ENCODE measurements around the gene AGL. TPM values are rescaled to one million over a fixed set of nuclear protein-coding genes. Genes with fewer than 3 reads are reported as not detected.

The AGL gene
- total and polyA plus RNA-seq, 10 of the 15 experiments (the other 5 are each of a cell fraction or from before 2014, with no cell fraction given), result 5.6 to 21.6 (median 13.7) TPM

DNA sequence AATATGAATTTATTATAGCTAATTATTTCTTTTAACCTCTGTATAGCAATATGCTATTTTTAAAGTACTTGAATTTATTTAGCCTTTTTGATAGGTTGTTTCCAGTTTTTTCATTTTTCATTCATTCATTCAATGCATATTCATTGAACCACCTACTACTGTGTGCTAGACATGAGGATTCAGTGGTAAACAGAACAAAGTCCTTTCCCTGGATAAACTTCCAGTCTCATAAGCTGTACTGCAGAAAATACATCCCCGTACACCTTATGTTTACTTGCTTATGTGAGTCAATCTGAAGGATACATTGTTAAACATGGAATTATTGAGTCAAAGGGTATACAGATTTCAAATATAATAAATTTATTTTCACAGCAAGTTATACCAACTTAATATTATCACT, 21.9 kb downstream of the AGL start:
- H2AFZ ChIP-seq (ENCODE audit: control insufficient read depth, low read depth, low read length), result no peak overlapping the region
- DNase-seq (ENCODE audit: low read depth, low spot score) (no peak), FAIRE-seq (no peak), ATAC-seq (no peak)
- no TSS peak for BruUV-seq (replicated peaks)
- no peaks in the 10 kb centered on the region for H3K9me3 ChIP-seq (replicated peaks; ENCODE audit: control insufficient read depth, insufficient read depth, low read length)
- H3K27me3 ChIP-seq (replicated peaks in 1 of 2; ENCODE audit: control insufficient read depth in 2 of 2, insufficient read depth in 2 of 2, low read length in 1 of 2), result no peaks in the 10 kb centered on the region
- H3K4me2 ChIP-seq (ENCODE audit: control insufficient read depth, insufficient read depth), result no peak overlapping the region
- TF ChIP-seq TCF3 (IDR thresholded peaks at IDR 0.05; ENCODE audit: borderline replicate concordance, insufficient read depth, low read depth, low read length) (no peak), DPF2 (IDR thresholded peaks at IDR 0.05) (no peak), ASH2L (IDR thresholded peaks at IDR 0.05; ENCODE audit: borderline replicate concordance, low read depth) (no peak), POLR2AphosphoS5 (IDR thresholded peaks at IDR 0.05; ENCODE audit: low read length) (no peak), NFYA (IDR thresholded peaks at IDR 0.05; ENCODE audit: borderline replicate concordance, low read depth, low read length) (no peak), SREBF1 (IDR thresholded peaks at IDR 0.05; ENCODE audit: low read length) (no peak), FOXK2 (IDR thresholded peaks at IDR 0.05) (no peak), LARP7 (IDR thresholded peaks at IDR 0.05) (no peak)
- ChIA-PET CTCF (no interaction called here), RAD21 (ENCODE audit: unreplicated experiment) (no interaction called here), SMC1A (ENCODE audit: uncharacterized antibody, unreplicated experiment) (interaction anchor here (1.2 kb wide), 1 partner anchor 9 kb away, joined by 4 read pairs; no protein-coding TSS in a partner anchor), POLR2A (no interaction called here)
- no peak overlapping the region for H3K4me3 ChIP-seq
- H3K36me3 ChIP-seq (ENCODE audit: control insufficient read depth in 2 of 2, insufficient read depth in 2 of 2, low read length in 1 of 2), result peaks cover 0 to 3% of the 10 kb centered on the region in 2 experiments; a peak in 1 of 4 replicates
- no peaks in the 10 kb centered on the region for H3K4me1 ChIP-seq (ENCODE audit: control insufficient read depth, insufficient read depth, low read length)
- WGBS (ENCODE audit: insufficient coverage, insufficient replicate concordance, low lambda C conversion rate, missing lambda C conversion rate), result 93% methylated on average over 1 of the region's 1 CpG
- H3K79me2 ChIP-seq (ENCODE audit: control insufficient read depth, insufficient read depth, low read length), result no peaks in the 10 kb centered on the region
- in situ Hi-C loops (cut with MboI) (no loop called here), intact Hi-C loops (cut with micrococcal nuclease; ENCODE audit: unreplicated experiment) (no loop called here)
- no peaks in the 10 kb centered on the region for H4K20me1 ChIP-seq (ENCODE audit: control insufficient read depth, insufficient read depth)
- no peak overlapping the region for H3K27ac ChIP-seq (ENCODE audit: control insufficient read depth, insufficient read depth)
- no peak overlapping the region for H3K9ac ChIP-seq (ENCODE audit: control insufficient read depth, insufficient read depth, low read length)

DNA sequence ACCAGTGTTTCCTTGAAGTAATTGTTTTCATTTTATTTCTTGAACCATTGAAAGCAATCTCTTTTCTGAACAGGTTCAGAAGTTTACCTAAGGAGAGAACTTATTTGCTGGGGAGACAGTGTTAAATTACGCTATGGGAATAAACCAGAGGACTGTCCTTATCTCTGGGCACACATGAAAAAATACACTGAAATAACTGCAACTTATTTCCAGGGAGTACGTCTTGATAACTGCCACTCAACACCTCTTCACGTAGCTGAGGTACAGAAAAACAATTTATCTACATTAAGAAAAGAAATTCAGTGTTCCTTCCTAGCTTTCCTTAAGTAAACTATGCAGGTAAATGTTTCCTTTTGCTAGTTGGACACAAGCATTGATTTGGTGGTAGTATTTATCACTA, 27.4 kb downstream of the AGL start:
- ATAC-seq, result no peak
- Histone ChIP-seq H2AFZ (ENCODE audit: control insufficient read depth, low read depth, low read length) (no peak overlapping the region), H3K27ac (ENCODE audit: control insufficient read depth, insufficient read depth) (no peak overlapping the region), H3K9me3 (replicated peaks; ENCODE audit: control insufficient read depth, insufficient read depth, low read length) (no peaks in the 10 kb centered on the region), H3K4me2 (ENCODE audit: control insufficient read depth, insufficient read depth) (no peak overlapping the region), H3K4me3 (no peak overlapping the region), H3K4me1 (ENCODE audit: control insufficient read depth, insufficient read depth, low read length) (no peaks in the 10 kb centered on the region), H3K36me3 (ENCODE audit: control insufficient read depth in 2 of 2, insufficient read depth in 2 of 2, low read length in 1 of 2) (peaks cover 0 to 11% of the 10 kb centered on the region in 2 experiments; a peak in 2 of 4 replicates), H3K79me2 (ENCODE audit: control insufficient read depth, insufficient read depth, low read length) (no peaks in the 10 kb centered on the region), H3K9ac (ENCODE audit: control insufficient read depth, insufficient read depth, low read length) (no peak overlapping the region), H3K27me3 (replicated peaks in 1 of 2; ENCODE audit: control insufficient read depth in 2 of 2, insufficient read depth in 2 of 2, low read length in 1 of 2) (no peaks in the 10 kb centered on the region), H4K20me1 (ENCODE audit: control insufficient read depth, insufficient read depth) (no peaks in the 10 kb centered on the region)
- intact Hi-C loops (cut with micrococcal nuclease; ENCODE audit: unreplicated experiment) (no loop called here), in situ Hi-C loops (cut with MboI) (no loop called here)
- POLR2A ChIA-PET, result no interaction called here
- SMC1A ChIA-PET (ENCODE audit: uncharacterized antibody, unreplicated experiment), result interaction anchor here (1.3 to 2.0 kb wide), 2 partner anchors 25 to 582 kb away, joined by 3 to 8 read pairs; no protein-coding TSS in a partner anchor
- DNase-seq (ENCODE audit: low read depth, low spot score), result no peak
- no peak for FAIRE-seq
- CTCF ChIA-PET, result interaction anchor here (0.5 to 2.2 kb wide), 2 partner anchors 105 to 158 kb away, joined by 3 to 6 read pairs; no protein-coding TSS in a partner anchor
- BruUV-seq (replicated peaks), result no TSS peak
- WGBS (ENCODE audit: insufficient coverage, insufficient replicate concordance, low lambda C conversion rate, missing lambda C conversion rate), result 94% methylated on average over 3 of the region's 3 CpGs
- RAD21 ChIA-PET (ENCODE audit: unreplicated experiment), result no interaction called here
- TF ChIP-seq TCF12 (IDR thresholded peaks at IDR 0.05; ENCODE audit: low read depth, low read length) (no peak), NR2F1 (conservative IDR thresholded peaks at IDR 0.05) (no peak), ASH2L (IDR thresholded peaks at IDR 0.05; ENCODE audit: borderline replicate concordance, low read depth) (no peak), EED (IDR thresholded peaks at IDR 0.05; ENCODE audit: low read depth) (no peak), GABPA (IDR thresholded peaks at IDR 0.05; ENCODE audit: low read depth) (no peak), CBFB (IDR thresholded peaks at IDR 0.05; ENCODE audit: low read depth) (no peak), SMC3 (IDR thresholded peaks at IDR 0.05; ENCODE audit: borderline replicate concordance, low read length) (no peak)
- TF ChIP-seq, protein P1, sequence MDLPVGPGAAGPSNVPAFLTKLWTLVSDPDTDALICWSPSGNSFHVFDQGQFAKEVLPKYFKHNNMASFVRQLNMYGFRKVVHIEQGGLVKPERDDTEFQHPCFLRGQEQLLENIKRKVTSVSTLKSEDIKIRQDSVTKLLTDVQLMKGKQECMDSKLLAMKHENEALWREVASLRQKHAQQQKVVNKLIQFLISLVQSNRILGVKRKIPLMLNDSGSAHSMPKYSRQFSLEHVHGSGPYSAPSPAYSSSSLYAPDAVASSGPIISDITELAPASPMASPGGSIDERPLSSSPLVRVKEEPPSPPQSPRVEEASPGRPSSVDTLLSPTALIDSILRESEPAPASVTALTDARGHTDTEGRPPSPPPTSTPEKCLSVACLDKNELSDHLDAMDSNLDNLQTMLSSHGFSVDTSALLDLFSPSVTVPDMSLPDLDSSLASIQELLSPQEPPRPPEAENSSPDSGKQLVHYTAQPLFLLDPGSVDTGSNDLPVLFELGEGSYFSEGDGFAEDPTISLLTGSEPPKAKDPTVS (IDR thresholded peaks at IDR 0.05; ENCODE audit: low read depth, low read length), result no peak
- TF ChIP-seq, protein P2, sequence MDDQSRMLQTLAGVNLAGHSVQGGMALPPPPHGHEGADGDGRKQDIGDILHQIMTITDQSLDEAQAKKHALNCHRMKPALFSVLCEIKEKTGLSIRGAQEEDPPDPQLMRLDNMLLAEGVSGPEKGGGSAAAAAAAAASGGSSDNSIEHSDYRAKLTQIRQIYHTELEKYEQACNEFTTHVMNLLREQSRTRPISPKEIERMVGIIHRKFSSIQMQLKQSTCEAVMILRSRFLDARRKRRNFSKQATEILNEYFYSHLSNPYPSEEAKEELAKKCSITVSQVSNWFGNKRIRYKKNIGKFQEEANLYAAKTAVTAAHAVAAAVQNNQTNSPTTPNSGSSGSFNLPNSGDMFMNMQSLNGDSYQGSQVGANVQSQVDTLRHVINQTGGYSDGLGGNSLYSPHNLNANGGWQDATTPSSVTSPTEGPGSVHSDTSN (IDR thresholded peaks at IDR 0.05; ENCODE audit: insufficient replicate concordance, low read depth, low read length), result no peak

All from GM12878 (cell line).